Esophagus squamous epithelium (tissue), 5 donors: ENCODE results near the gene OR10K2. TPM values are rescaled to one million over a fixed set of nuclear protein-coding genes. Genes with fewer than 3 reads are reported as not detected.

Source experiments
- DNase-seq: peaks from one replicate; lab custom pipeline; 2025; lab: John Stamatoyannopoulos, UW
- H3K27ac ChIP-seq, 4 donors: fragments of 200-600 bp; sonication (generic); one replicate each; pipeline ENCODE4 v1.5.1; 2016 to 2019; ENCODE audit warnings: mild to moderate bottlenecking in 1 of 4
- H3K27me3 ChIP-seq, 4 donors: fragments of 200-600 bp; sonication (generic); 1 replicate in 3 of 4; 2 replicates in 1 of 4; pipeline versions ENCODE4 v1.5.1 to v1.6.0; 2017 to 2021; ENCODE audit warnings: antibody characterized with exemption in 1 of 4
- H3K36me3 ChIP-seq, 3 donors: fragments of 200-600 bp; sonication (generic); one replicate each; pipeline ENCODE4 v1.5.1; 2016 to 2019
- H3K4me1 ChIP-seq, 3 donors: fragments of 200-600 bp; sonication (generic); one replicate each; pipeline ENCODE4 v1.5.1; 2017 to 2019
- H3K4me3 ChIP-seq, 4 donors: fragments of 200-600 bp; sonication (generic); 1 replicate in 3 of 4; 2 replicates in 1 of 4; pipeline ENCODE4 v1.5.1; 2016 to 2019; ENCODE audit warnings: mild to moderate bottlenecking in 2 of 4, moderate library complexity in 1 of 4
- H3K9me3 ChIP-seq, 3 donors: fragments of 200-600 bp; sonication (generic); one replicate each; pipeline ENCODE4 v1.5.1; 2016 to 2019
- CTCF ChIP-seq, 6 experiments: fragments of 450-650 bp in 4 of 6; fragments of 200-600 bp in 2 of 6; sonication (generic) in 2 of 6; IDR thresholded peaks; one replicate each; pipeline ENCODE4 v1.5.1; 2016 to 2019; ENCODE audit warnings: antibody characterized with exemption in 6 of 6, mild to moderate bottlenecking in 4 of 6, moderate library complexity in 4 of 6
- POLR2A ChIP-seq, 4 donors: fragments of 450-650 bp; IDR thresholded peaks; one replicate each; pipeline ENCODE4 v1.6.1; 2017; ENCODE audit warnings: antibody characterized with exemption in 4 of 4, mild to moderate bottlenecking in 4 of 4, moderate library complexity in 3 of 4
- WGBS, 2 donors: methylation state at CpG; one replicate each; pipeline ENCODE4 v1.1.5; 2018; 5-methylcytosine and 5-hydroxymethylcytosine counted together
- intact Hi-C: fragments of 100-400 bp; cut with DNase I; formaldehyde crosslinking; loops from one replicate; pipeline ENCODE4 v1.15.0; 2022
- total RNA-seq, 4 donors: library from RNA; depleted of rRNA; stranded (reverse); fragments of >200 nt; gene quantifications; one replicate each; pipeline ENCODE4 v1.1.0, GENCODE V29; 2016
- donor health status: DM: yes; HTN: yes; CAD: no.

OR10K2 gene
- total RNA-seq, 4 donors from 2014 or later = not detected

GRCh38 chr1:158417586-158417985, 8.5 kb downstream of the OR10K2 start:
- DNase-seq = no peak
- no peaks in the 10 kb centered on the region for H3K4me1 ChIP-seq
- H3K27ac ChIP-seq = no peak overlapping the region
- no peaks in the 10 kb centered on the region for H3K27me3 ChIP-seq
- H3K4me3 ChIP-seq = no peak overlapping the region
- TF ChIP-seq POLR2A (IDR thresholded peaks at IDR 0.05) (no peak), CTCF (IDR thresholded peaks at IDR 0.05) (no peak)
- intact Hi-C loops = no loop called here
- H3K9me3 ChIP-seq = no peaks in the 10 kb centered on the region
- no peaks in the 10 kb centered on the region for H3K36me3 ChIP-seq

- no peaks in the 10 kb centered on the region for H3K9me3 ChIP-seq
- intact Hi-C loops = no loop called here
- no peaks in the 10 kb centered on the region for H3K4me1 ChIP-seq
- no peaks in the 10 kb centered on the region for H3K27me3 ChIP-seq
- TF ChIP-seq POLR2A (IDR thresholded peaks at IDR 0.05) (no peak), CTCF (IDR thresholded peaks at IDR 0.05) (no peak)
- H3K27ac ChIP-seq = no peak overlapping the region
- no peak overlapping the region for H3K4me3 ChIP-seq
- H3K36me3 ChIP-seq = no peaks in the 10 kb centered on the region
- 84 to 85% methylated on average over 4 of the region's 4 CpGs for WGBS, 2 donors
- DNase-seq = no peak
These were observed 11.2 kb downstream of the OR10K2 start for GRCh38 chr1:158414651-158415345.

- no peaks in the 10 kb centered on the region for H3K9me3 ChIP-seq
- DNase-seq = no peak
- intact Hi-C loops = no loop called here
- WGBS, 2 donors = 76 to 80% methylated on average over 5 of the region's 5 CpGs
- H3K4me1 ChIP-seq = no peaks in the 10 kb centered on the region
- no peak overlapping the region for H3K4me3 ChIP-seq
- no peaks in the 10 kb centered on the region for H3K36me3 ChIP-seq
- H3K27ac ChIP-seq = no peak overlapping the region
- no peaks in the 10 kb centered on the region for H3K27me3 ChIP-seq
- TF ChIP-seq CTCF (IDR thresholded peaks at IDR 0.05) (no peak), POLR2A (IDR thresholded peaks at IDR 0.05) (no peak)
These were observed 18.9 kb downstream of the OR10K2 start for GRCh38 chr1:158407092-158407491.

- H3K9me3 ChIP-seq = no peaks in the 10 kb centered on the region
- H3K27me3 ChIP-seq = no peaks in the 10 kb centered on the region
- WGBS, 2 donors = 75 to 82% methylated on average over 3 of the region's 3 CpGs
- no peak overlapping the region for H3K27ac ChIP-seq
- no peaks in the 10 kb centered on the region for H3K4me1 ChIP-seq
- no peak overlapping the region for H3K4me3 ChIP-seq
- TF ChIP-seq CTCF (IDR thresholded peaks at IDR 0.05) (no peak), POLR2A (IDR thresholded peaks at IDR 0.05) (no peak)
- H3K36me3 ChIP-seq = no peaks in the 10 kb centered on the region
- intact Hi-C loops = no loop called here
- no peak for DNase-seq
These were observed 25.2 kb downstream of the OR10K2 start for GRCh38 chr1:158400871-158401270.

GRCh38 chr1:158398818-158399514, 27.1 kb downstream of the OR10K2 start, which contains the start of gene OR10T2:
Gene OR10T2, minus strand, starts transcription at chr1:158399466. Its CDS starts 0 bp downstream, at chr1:158399466.
- Histone ChIP-seq H3K9me3 (no peaks in the 10 kb centered on the region), H3K4me3 (no peak within 1 kb of the TSS), H3K27me3 (no peaks in the 10 kb centered on the region), H3K4me1 (no peaks in the 10 kb centered on the region), H3K27ac (no peak within 1 kb of the TSS), H3K36me3 (no peaks in the 10 kb centered on the region)
- 68 to 75% methylated on average over 5 of the region's 5 CpGs for WGBS, 2 donors
- intact Hi-C loops = no loop called here
- TF ChIP-seq CTCF (IDR thresholded peaks at IDR 0.05) (no peak), POLR2A (IDR thresholded peaks at IDR 0.05) (no peak)
- DNase-seq = no peak
